NOMO-1 treated with dmso at 0.1 percent for 144 hours (cell line): Measurements from ENCODE around the gene BICDL1.

Source experiments
- DNase-seq: peaks from one replicate; lab custom pipeline; 2025; ENCODE audit not compliant: unreplicated experiment; lab: John Stamatoyannopoulos, UW

BICDL1 gene

DNA sequence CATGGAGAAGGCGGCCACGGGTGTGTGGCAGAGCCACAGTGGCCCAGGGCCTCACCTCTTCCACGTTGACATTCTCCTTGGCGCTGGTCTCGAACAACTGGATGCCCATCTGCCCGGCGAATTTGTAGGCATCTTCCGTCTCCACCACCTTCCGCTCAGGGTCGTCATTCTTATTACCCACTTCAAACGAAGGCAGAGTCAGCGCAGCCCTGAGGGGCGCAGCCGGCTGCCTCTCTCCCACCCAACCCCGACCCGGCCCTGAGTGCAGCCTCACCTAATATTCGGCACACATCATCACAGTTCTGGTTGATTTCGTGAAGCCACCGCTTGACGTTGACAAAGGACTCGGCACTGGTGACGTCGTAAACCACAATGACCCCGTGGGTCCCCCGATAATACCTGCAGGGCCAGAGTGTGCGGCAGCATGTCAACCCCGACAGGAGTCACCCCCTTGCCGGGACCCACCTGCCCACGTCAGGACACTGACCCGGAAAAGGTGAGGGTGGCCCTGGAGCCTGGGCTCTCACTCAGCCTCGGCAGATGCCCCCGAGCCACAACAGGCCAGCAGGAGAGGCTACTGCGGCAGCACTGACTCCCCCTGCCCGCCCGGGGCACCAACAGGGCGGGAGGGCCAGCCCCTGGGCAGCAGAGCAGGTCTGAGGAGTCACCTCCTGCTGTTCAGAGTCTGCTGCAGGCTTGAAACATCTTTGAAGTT, 109.9 kb downstream of the BICDL1 start:
- no peak for DNase-seq

DNA sequence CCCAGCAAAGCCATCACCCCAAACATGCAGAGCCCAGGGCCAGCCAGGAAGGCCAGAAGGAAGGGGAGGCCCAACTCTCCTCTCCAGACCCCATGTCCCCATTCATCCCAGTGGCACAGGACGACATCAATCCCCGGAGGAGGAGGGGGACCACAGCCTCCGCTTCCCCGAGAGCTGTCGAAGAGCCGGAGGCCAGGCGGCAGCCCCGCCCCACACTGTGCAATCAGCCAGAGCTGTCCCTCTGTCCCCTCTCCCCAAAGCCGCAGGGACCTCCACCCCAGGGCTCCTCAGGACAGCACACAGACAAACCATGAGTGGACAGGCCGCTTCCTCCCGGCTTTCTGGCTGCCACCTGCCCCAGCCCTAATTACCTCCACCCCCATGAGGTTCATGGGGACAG, 110.7 kb downstream of the BICDL1 start:
- DNase-seq: no peak

DNA sequence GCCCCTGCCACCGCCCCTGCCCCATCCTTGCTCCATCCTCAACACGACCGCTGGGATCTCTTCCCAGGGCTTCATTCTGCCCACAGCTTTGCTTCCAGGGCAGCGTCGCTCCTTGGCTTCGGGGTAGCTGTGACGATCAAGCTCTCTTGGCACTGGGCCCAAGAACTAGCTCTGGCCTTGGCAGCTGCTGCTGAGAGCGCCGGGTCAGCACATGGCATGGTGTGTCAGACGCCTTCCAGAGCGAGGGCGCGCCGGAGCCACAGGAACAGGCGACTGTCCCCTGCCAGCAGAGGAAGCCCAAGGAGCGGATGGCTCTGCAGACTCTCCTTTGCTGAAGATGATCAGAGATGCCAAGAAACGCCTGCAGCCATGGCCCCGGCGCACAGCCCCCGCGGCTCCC, 111.6 kb downstream of the BICDL1 start:
- no peak for DNase-seq

DNA sequence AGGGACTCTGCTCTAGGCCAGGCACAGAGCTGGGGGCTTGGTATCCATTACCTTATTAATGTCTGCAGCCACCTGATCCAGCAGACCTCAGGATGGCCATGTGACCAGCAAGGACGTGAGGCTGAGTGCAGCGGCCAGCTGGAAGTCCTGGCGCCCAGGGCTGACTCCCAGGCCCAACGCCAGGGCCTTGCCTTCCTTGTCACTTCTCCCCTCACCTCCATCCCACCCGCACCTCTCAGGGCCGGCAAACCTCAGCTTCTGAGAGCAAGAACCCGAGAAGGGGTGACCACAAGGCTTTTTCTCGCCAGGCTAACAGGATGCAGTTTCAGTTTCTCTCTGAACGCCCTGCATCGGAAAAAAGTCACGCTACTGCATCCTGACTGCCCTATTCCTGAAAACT, 112.1 kb downstream of the BICDL1 start:
- no peak for DNase-seq

DNA sequence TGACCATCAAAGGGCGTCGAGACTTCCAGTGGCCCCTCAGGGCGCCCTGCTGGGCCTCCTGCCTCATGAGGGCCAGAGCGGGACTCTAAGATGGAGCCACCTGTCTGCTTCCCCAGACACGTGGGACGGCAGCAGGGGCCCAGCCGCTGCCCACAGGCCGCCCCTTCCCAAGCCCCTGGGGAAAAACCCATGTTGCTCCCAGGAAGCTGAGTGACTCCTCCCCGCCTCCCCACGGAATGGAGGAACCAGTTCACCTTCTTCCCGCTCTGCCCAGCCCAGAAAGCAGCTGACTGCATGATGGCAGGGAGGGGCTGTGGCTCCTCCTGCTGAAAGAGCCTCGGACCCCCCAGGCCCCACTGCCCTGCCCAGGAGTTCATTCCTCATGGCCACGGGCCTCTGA, 112.6 kb downstream of the BICDL1 start:
- DNase-seq: no peak

DNA sequence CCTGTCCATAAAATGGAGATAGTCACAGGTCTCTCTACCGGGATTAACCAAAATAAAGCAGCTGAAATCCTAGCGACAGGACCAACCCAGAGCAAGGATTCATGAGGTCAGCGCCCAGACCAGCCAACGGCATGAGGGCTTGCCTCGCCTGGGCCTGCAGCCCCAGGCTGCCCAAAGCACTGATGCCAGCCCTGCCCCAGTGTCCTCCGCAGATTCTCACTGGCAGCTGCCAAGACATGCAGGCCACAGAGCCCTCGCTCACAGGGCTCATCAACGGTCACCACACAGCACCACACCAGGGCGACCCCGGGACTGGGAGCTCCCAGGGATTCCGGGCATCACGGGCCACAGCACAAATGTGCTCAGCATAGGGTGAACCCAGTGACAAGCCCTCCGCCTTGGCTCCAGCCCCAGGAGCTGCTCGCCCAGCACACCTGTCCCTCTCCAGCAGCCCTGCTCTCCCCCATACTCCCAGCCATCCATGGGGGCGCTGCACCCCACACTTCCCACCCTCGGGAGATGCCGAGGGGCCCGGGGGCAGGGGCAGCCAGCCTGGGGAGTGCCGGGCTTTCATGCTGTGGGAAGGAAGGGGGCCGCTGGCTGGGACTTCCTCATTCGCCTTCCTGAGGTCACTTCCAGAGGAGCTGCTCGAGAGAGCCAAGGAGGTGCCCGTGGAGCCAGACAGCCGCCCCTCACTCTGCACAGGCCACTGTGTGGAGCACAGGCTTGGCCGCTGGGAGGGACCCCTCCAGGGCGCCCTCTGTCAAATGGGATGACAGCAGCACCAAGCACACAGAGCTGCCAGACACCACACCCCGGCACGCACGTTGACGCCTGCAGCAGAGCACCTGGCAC, 113.4 kb downstream of the BICDL1 start:
- no peak for DNase-seq

DNA sequence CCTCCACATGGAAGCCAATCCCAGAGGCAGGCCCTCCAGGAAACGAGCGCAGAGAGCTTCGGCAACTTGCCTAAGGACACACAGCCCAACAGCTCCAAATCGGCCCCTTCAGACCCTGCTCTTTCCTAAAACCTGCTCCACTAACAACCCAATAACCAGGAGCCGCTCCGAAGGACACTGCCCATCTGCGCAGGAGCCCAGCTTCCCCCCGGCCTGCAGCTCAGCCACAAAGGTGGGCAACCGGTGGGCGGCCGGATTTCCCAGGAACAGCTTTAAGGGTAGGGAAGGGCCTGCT, 114.0 kb downstream of the BICDL1 start:
- DNase-seq: no peak

DNA sequence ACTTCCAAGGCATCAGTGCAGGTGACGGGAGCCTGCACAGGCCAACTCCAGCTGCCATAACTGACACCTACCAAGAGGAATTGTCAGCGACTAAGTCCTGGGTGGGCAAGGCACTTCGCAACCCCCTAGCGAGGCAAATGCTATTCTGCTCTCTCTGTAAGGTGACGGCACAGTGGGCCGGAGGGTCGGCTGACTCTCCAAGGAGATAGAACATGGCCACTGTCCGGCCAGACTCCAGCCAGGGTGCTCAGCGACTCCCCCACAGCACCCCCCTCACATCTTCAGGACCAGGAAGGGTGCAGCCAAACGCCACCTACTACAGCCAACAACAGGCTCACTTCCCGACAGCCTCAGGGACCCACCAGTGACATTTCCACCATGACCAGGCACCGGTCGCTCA, 114.3 kb downstream of the BICDL1 start:
- DNase-seq: no peak

DNA sequence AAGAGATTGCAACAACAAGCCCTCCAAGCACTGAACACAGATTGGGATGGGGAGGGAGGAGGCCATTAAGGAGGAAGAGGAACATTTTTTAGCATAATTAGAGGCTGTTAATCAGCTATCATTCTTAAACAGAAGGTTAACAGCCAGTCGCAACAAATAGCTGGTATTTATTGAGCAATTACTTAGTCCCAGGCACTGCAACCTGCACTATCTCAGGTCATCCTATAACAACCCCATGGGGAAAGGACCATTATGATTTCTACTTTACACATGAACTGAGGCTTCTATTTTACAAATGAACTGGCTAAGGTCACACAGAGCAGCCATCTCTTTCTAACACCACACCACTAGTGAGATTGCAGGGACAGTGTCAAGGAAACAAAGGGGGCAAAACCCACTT, 117.1 kb downstream of the BICDL1 start:
- no peak for DNase-seq

DNA sequence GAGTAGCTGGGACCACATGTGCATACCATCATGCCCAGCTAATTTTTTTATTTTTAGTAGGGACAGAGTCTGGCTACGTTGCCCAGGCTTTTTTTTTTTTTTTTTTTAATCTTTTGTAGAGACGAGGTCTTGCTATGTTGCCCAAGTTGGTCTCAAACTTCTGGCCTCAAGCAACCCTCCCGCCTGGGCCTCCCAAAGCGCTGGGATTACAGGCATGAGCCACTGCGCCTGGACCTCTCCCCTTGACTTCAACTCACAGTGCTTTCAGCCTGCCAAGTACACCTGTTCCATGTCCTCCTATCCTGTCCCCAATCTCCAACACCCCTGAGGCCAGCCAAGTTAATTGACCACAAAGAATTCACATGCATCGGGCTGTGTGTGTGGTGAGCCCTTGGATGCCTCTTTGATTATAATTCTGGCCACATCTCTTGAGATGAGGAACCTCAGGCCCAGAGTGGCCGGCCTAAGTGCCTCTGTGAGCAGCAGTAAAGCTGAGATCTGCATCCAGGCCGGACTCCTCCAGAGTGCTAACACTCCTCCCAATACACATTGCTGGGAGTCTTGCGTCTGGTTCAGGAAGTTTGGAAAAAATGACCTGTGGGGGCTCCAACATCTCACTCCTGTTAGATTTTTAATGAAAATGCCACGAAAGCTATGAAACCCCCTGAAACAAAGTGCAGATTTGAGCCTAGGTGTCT, 120.7 kb downstream of the BICDL1 start:
- no peak for DNase-seq

DNA sequence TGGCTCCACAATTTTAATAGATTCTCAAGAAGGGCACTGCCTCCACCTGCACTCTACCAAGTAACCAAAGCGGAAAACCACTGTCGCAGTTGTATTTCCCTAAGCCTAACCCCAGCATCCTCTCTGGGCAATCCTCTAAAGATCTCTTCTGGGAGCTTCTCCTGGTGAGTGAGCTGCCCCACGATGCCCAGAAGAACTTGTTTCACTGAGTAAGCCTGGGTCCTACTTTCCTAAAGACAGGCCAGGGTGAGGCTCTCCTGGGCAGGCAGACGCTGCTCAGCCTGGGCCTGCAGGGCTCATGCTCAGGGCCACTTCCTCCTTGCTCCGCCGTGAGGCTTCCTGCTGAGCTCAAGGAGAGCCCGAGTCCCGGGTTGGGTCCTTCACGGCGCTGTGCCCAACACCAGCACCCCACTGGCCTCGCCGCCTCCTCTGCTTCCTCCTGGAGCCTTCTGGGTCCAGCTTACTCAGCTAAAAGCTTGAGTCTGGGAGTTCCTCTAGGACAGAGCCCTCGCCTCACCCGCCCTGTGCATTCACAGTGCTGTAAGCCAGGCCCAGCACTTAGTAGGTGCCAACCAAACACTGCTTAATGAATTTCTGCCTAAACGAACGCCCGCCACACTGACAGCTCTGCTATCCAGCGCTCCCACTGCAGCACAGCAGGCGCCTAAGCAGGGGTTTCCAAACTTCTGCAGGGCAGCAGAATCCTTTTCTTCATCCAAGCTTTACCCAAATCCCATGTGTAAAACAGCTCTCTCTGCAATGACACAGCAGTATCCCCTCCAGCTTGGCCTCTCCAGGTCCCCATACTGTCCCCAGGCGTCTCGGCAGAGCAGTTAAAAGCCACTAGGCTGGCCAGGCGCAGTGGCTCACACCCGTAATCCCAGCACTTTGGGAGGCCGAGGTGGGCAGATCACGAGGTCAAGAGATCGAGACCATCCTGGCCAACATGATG, 121.8 kb downstream of the BICDL1 start:
- DNase-seq: peak; percentile 73

DNA sequence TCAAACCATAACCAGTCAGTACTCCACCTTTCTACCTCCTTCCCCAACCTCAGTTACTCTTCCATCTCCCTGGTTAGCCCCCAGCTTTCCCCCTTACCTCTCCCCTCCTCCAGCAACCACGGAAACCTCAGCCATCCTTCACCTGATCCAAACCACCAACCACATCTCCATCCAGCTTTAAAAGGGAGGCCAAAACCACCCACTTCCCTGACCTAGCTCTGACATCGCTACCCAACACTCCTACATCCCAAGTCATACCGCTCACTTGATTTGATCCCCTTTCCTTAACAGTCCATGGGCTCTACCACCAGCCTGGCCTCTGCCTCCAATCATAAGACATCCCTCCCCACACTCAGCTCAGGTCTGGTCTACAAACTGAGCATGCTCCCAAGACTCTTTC, 126.0 kb downstream of the BICDL1 start:
- no peak for DNase-seq

DNA sequence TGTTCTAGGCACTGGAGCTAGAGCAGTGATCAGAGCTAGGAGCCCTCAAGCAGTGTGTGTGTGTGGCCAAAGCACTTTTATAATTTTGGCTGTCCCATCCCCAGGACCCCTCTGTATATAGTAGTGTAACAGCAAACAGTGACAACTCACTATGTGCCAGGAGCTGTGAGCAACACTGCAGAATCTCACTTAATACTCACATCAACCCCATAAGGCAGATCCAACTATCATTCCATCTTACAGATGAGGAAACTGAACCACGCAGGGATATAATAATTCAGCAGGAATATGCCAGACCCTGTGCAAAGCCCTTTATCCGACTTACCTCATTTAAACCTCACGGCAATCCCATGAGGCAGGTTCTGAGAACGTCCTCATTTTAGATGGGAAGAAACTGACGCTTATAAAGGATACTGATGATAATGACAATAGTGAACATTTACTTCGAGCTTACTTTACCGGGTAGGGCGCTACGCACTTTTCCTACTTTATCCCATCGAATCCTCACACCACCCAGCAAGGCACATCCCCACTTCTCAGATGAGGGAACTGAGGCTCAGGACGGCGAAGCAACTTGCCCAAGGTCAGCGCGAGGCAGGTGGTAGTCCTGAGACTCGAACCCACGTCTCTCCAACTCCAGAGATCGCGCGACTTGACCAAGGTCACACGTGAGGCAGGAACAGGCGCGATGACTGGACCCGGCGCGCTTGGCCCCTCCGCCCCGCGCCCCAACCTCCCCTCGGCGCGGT, 126.8 kb downstream of the BICDL1 start:
- DNase-seq: no peak

DNA sequence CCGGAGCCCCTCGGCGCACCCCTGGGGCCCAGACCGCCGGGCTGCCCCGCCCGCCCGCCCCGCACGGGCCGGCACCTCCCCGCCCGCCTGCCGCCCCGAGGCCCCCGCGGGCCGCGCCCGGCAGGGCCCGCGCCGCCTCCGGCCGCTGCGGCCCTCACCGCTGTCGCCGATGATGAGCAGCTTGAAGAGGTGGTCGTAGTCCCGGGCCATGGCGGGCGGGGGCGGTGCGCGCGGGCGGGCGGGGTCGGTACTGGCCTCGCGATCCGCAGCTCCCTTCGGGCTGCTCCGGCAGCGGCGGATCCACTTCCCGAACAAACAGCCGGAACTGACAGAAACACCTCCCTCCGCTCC, 127.4 kb downstream of the BICDL1 start, which contains the start of gene RAB35:
Gene RAB35, minus strand, starts transcription at position 313 of the 351 bp plus-strand sequence. Its CDS starts 103 bp downstream, at position 210.
- no peak for DNase-seq

DNA sequence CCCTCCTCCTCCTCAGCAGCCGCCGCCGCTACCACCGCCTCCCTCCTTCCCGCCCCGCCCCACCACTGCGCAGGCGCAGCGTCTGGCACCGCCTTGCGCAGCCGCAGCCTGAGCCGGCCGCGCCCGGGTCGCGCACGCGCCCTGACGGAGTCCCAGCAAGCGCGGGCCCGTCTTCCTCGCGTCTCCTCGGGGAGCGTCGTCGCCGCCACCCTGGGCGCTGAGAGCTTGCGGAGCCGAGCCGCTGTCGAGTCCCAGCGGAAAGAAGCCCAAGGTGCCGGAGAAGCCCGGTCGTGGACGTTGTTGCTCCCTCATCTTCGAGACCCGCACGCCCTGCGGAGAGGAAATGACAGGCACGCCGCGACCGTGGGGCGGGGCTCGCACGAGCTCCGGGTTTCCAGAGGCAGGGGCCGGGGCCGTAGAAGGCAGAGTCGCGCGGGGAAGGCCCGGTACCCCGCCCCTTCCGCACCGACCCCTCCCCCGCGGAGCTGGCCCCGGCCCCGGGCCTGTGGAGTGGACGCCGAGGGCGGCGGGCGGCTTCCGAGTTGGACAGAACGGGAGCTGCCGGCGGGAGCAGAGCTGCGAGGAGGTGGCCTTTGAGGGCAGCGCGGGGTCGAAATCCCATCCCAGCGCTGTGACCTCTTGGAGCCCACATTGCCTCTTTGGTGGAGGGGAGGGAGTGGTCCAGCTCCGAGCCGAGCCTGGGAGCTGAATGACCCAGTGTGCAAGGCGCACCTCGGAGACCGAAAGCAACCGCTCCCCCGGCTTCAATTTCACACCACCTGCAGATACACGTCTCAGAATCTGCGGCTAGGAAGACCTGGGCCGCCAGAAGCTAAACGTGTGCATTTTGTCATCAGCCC, 128.0 kb downstream of the BICDL1 start:
- peak; percentile 85 for DNase-seq

DNA sequence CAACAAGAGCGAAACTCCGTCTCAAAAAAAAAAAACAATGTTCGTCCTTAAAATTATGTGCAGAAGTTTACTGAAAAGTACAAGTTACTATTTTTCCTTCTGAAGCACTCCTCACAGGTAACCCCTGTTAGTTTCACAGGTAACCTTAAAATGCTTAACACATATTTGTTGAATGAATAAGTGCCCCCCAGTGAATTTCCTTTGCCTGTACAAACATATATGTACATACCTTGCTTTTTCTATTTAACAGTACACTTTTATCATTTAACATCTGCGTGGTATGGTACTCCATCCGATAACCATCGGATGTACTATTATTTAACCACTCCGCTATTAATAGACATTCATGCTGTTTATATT, 128.9 kb downstream of the BICDL1 start:
- DNase-seq: no peak

DNA sequence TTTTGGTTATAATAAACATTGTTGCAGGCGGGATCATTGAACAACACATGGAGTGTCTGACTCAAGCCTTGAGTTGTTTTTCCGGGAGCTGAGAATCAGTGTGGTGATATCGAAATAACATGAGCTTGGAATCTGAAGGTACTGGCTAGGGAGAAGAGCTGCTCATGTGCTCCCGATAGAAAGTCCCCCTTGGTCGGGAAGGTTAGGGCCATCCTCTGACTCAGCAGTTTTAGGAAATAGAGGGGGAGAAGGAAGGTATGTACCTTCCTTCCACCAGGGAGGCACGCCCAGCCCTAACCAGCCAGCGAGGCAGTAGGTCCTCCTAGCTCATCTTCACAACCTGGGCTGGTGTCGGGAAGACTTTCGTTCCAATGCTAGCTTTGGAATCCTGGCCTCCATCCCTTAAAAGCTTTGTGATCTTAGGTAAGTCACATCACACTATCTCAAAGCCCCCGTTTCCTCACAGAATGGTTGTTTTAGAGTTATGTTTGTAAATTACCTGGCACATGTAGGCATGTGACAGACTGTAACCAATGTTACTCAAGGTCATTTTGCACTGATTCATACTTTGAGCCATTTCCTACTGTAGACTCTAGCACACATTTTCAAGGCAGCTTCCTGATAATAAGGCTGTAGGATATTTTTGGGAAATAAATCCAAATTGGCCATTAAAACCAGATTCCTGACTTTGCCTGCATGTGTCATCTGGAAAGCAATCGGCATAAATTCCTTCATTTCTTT, 129.5 kb downstream of the BICDL1 start:
- DNase-seq: no peak

DNA sequence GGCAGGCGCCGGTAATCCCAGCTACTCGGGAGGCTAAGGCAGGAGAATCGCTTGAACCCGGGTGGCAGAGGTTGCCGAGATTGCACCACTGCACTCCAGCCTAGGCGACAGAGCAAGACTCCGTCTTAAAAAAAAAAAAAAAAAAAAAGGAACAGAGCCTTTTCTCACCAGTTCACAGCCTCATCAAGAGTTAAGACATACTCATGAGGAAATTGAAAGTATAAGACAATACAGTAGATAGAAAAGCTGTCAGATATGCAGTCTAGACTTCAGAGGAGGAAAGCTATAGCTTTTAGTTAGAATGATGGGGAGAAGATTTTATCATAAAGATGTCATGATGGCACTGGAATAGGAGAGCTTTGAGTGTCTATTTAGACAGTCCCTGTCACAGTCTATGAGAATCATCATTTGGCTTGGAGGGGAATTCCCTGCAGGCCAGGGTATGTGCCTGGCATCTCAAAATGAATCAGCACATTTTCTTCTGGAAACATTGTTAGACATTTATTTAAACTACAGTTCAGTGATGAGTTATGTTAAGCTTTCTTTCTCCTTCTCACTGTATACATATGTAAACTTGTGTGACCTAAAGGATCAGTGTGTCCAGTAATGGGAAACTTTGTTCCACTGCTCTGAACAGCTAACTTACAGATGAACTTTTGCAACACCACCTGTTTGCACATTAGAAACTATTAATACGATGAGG, 130.4 kb downstream of the BICDL1 start:
- peak; percentile 11 for DNase-seq
